ENCODE measurements around the gene RHBDD3. TPM values are rescaled to one million over a fixed set of nuclear protein-coding genes. Genes with fewer than 3 reads are reported as not detected.

RHBDD3 gene
- total and polyA plus RNA-seq, 12 donors: 7.0 to 25.8 (median 12.6) TPM

- intact Hi-C loops (cut with DNase I): loop anchor here in 1 of 10 donors (5.0 kb wide), 1 partner anchor 55 kb away; no protein-coding TSS in a partner anchor
- no peak for DNase-seq
Measured at GRCh38 chr22:29301716-29302401, 34.1 kb upstream of the RHBDD3 start.

DNA sequence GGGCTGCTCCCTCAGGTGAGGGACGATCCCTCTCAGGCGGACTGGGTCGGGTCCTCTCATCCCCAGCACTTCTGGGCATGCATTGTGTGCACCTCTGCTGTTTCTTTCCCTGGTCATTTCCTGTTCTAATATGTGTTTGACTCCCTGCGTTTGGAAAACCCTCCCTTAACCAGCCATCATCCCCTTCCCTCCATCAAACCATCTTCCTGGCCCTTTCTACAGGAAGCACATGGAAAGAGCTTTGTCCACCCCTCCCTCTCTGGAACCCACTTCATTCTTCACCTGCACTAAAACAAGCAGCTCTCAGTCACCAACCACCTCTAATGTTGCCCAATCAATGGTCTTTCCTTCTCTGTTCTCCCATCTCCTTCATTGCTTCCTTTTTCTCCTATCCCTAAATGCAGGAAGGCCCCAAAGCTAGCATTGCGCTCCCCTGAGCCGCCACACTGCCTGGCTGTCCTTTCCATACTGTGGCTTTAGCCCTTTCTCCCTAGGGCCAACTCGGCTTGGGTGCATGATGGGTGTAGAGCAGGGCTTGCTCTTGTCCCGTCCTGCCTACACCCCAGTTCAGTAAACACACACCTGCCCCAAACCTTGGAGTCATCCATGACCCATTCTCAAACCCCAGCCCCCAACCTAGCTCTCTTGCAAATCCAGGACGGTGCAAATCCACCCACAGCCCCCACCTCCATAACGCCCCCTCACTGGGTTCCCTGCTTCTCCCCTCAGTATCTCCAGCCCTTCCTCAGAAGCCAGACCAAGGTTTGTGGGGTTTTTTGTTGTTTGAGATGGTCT is 33.2 kb upstream of the RHBDD3 start:
- Histone ChIP-seq H3K27me3 (no peaks in the 10 kb centered on the region), H3K9me3 (no peaks in the 10 kb centered on the region), H3K27ac (no peak overlapping the region), H3K36me3 (peaks cover 9 to 59% (median 46%) of the 10 kb centered on the region in 9 donors), H3K4me3 (no peak overlapping the region), H3K4me1 (peaks cover 2 to 26% (median 12%) of the 10 kb centered on the region in 9 donors)
- ATAC-seq (no peak), DNase-seq (no peak)
- intact Hi-C loops (cut with DNase I): loop anchor here in 1 of 10 donors (5.0 kb wide), 1 partner anchor 56 kb away; no protein-coding TSS in a partner anchor
- TF ChIP-seq, protein P1, sequence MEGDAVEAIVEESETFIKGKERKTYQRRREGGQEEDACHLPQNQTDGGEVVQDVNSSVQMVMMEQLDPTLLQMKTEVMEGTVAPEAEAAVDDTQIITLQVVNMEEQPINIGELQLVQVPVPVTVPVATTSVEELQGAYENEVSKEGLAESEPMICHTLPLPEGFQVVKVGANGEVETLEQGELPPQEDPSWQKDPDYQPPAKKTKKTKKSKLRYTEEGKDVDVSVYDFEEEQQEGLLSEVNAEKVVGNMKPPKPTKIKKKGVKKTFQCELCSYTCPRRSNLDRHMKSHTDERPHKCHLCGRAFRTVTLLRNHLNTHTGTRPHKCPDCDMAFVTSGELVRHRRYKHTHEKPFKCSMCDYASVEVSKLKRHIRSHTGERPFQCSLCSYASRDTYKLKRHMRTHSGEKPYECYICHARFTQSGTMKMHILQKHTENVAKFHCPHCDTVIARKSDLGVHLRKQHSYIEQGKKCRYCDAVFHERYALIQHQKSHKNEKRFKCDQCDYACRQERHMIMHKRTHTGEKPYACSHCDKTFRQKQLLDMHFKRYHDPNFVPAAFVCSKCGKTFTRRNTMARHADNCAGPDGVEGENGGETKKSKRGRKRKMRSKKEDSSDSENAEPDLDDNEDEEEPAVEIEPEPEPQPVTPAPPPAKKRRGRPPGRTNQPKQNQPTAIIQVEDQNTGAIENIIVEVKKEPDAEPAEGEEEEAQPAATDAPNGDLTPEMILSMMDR (IDR thresholded peaks at IDR 0.05): no peak
- 74 to 76% methylated on average over 10 of the region's 10 CpGs for WGBS, 2 donors

More at GRCh38 chr22:29301716-29302401, 34.1 kb upstream of the RHBDD3 start:
- H3K9me3 ChIP-seq: no peaks in the 10 kb centered on the region
- H3K36me3 ChIP-seq: peaks cover 8 to 50% (median 38%) of the 10 kb centered on the region in 9 donors
- no peak for ATAC-seq
- WGBS, 2 donors: 91 to 92% methylated on average over 17 of the region's 17 CpGs
- TF ChIP-seq, protein P1 (IDR thresholded peaks at IDR 0.05): no peak
- no peaks in the 10 kb centered on the region for H3K27me3 ChIP-seq
- no peak overlapping the region for H3K4me3 ChIP-seq
- H3K27ac ChIP-seq: peak overlapping the region in 1 of 10 donors; percentile 22
- peaks cover 2 to 27% (median 13%) of the 10 kb centered on the region in 9 donors for H3K4me1 ChIP-seq

DNA sequence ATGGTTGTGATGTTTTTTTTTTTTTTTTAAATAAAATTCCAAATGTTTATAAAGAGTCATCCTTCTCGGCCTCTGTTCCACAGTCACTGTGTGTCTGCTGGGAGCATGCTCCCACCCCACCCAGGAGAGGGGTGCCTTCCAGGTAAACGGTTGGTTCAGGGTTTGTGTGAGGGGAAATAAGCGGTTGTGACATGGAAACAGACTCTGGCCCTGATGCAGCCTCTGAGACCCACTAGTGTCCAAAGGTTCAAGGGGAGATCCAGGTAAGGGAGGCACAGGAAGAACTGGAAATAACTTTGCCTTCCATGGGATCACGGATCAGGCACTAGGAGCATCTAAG is 32.7 kb upstream of the RHBDD3 start:
- TF ChIP-seq, protein P1 (IDR thresholded peaks at IDR 0.05): no peak
- WGBS, 2 donors: 67 to 69% methylated on average over 4 of the region's 4 CpGs
- intact Hi-C loops (cut with DNase I): loop anchor here in 1 of 10 donors (5.0 kb wide), 1 partner anchor 57 kb away; no protein-coding TSS in a partner anchor
- no peak overlapping the region for H3K27ac ChIP-seq
- H3K27me3 ChIP-seq: no peaks in the 10 kb centered on the region
- H3K36me3 ChIP-seq: peaks cover 9 to 64% (median 52%) of the 10 kb centered on the region in 9 donors
- no peaks in the 10 kb centered on the region for H3K9me3 ChIP-seq
- H3K4me3 ChIP-seq: no peak overlapping the region
- ATAC-seq (no peak), DNase-seq (no peak)
- H3K4me1 ChIP-seq: peaks cover 2 to 20% (median 10%) of the 10 kb centered on the region in 9 donors

- H3K4me3 ChIP-seq: no peak overlapping the region
- TF ChIP-seq, protein P1 (IDR thresholded peaks at IDR 0.05): no peak
- no peak for ATAC-seq
- no peak for DNase-seq
- H3K36me3 ChIP-seq: peaks cover 12 to 76% (median 61%) of the 10 kb centered on the region in 9 donors
- peaks cover 2 to 18% (median 10%) of the 10 kb centered on the region in 9 donors for H3K4me1 ChIP-seq
- no peaks in the 10 kb centered on the region for H3K9me3 ChIP-seq
- WGBS, 2 donors: 88 to 89% methylated on average over 19 of the region's 19 CpGs
- intact Hi-C loops (cut with DNase I): loop anchor here in 1 of 10 donors (10.0 kb wide), 1 partner anchor 225 kb away; no protein-coding TSS in a partner anchor
- H3K27ac ChIP-seq: no peak overlapping the region
- H3K27me3 ChIP-seq: no peaks in the 10 kb centered on the region
Measured at GRCh38 chr22:29299136-29299900, 31.5 kb upstream of the RHBDD3 start.

All from heart right ventricle (tissue), 16 donors.